Keratinocyte (primary cell): ENCODE data around the gene CD244.

Experiments used
- CTCF ChIP-seq, 3 experiments: IDR thresholded peaks in 1 of 3; conservative IDR thresholded peaks in 1 of 3; optimal IDR thresholded peaks in 1 of 3; 2 replicates in 2 of 3; 3 replicates in 1 of 3; pipeline versions ENCODE3 to v1.5.1; 2011; ENCODE audit warnings: low read length in 3 of 3, mild to moderate bottlenecking in 3 of 3, moderate library complexity in 2 of 3, control low read depth in 1 of 3, inconsistent platforms in 1 of 3; ENCODE audit not compliant: insufficient read depth in 2 of 3; ENCODE audit errors: extremely low read depth in 1 of 3
- EZH2 ChIP-seq: IDR thresholded peaks from one replicate; pipeline ENCODE4 v1.6.1; 2012; ENCODE audit warnings: inconsistent platforms, mild to moderate bottlenecking, low read length, moderate library complexity

- TF ChIP-seq CTCF (optimal IDR thresholded peaks at IDR 0.05 in 1 of 3, IDR thresholded peaks at IDR 0.05 in 1 of 3, conservative IDR thresholded peaks at IDR 0.05 in 1 of 3; ENCODE audit: extremely low read depth in 1 of 3, insufficient read depth in 2 of 3, low read length in 3 of 3) (no peak), EZH2 (no peak)
Measured at GRCh38 chr1:160868141-160868540, 5.5 kb upstream of the CD244 start.
